ENCODE measurements around the gene RPL19.
A peak's percentile ranks its signal among the peaks of the same experiment; 100 is the strongest.
"Not testable (repeated sequence)": the region's sequence is repeated elsewhere in the genome, so short reads cannot be mapped to it uniquely, and the experiment has no call there.

The RPL19 gene

GRCh38 chr17:39200070-39200879 lies at the start of gene RPL19:
TSS of gene RPL19 (plus strand) at chr17:39200283. CDS start at chr17:39200345, 62 bp downstream.
- peak; percentile 58 to 60 for DNase-seq (ENCODE audit: extremely low read depth in 1 of 2, low read depth in 1 of 2)

GRCh38 chr17:39150795-39151149 lies 49.3 kb upstream of the RPL19 start:
- DNase-seq (ENCODE audit: extremely low read depth in 1 of 2, low read depth in 1 of 2), result no peak

GRCh38 chr17:39151150-39151942 lies 48.7 kb upstream of the RPL19 start, which contains the start of gene PLXDC1:
TSS of gene PLXDC1 (minus strand) at chr17:39151637. CDS start at chr17:39151437, 200 bp downstream.
- no peak for DNase-seq (ENCODE audit: extremely low read depth in 1 of 2, low read depth in 1 of 2)

GRCh38 chr17:39151943-39152818 lies 47.9 kb upstream of the RPL19 start:
- DNase-seq (ENCODE audit: extremely low read depth in 1 of 2, low read depth in 1 of 2), result no peak

- DNase-seq (ENCODE audit: extremely low read depth in 1 of 2, low read depth in 1 of 2), result peak; percentile 74 to 79
Measured at GRCh38 chr17:39153599-39154051, 46.5 kb upstream of the RPL19 start.

- no peak for DNase-seq (ENCODE audit: extremely low read depth in 1 of 2, low read depth in 1 of 2)
Measured at GRCh38 chr17:39155654-39156053, 44.4 kb upstream of the RPL19 start.

GRCh38 chr17:39156491-39156890 lies 43.6 kb upstream of the RPL19 start:
- no peak for DNase-seq (ENCODE audit: extremely low read depth in 1 of 2, low read depth in 1 of 2)

GRCh38 chr17:39158623-39159022 lies 41.5 kb upstream of the RPL19 start:
- DNase-seq (ENCODE audit: extremely low read depth in 1 of 2, low read depth in 1 of 2), result no peak

- DNase-seq (ENCODE audit: extremely low read depth in 1 of 2, low read depth in 1 of 2), result no peak
Measured at GRCh38 chr17:39161962-39162361, 38.1 kb upstream of the RPL19 start.

- peak; percentile 55 to 71 for DNase-seq (ENCODE audit: extremely low read depth in 1 of 2, low read depth in 1 of 2)
Measured at GRCh38 chr17:39164675-39165143, 35.4 kb upstream of the RPL19 start.

GRCh38 chr17:39165178-39165840 lies 34.8 kb upstream of the RPL19 start:
- DNase-seq (ENCODE audit: extremely low read depth in 1 of 2, low read depth in 1 of 2), result no peak

GRCh38 chr17:39165841-39166349 lies 34.2 kb upstream of the RPL19 start, which contains the start of gene ARL5C:
TSS of gene ARL5C (minus strand) at chr17:39166161. CDS start at chr17:39165760, 401 bp downstream.
- no peak for DNase-seq (ENCODE audit: extremely low read depth in 1 of 2, low read depth in 1 of 2)

- DNase-seq (ENCODE audit: extremely low read depth in 1 of 2, low read depth in 1 of 2), result no peak
Measured at GRCh38 chr17:39166437-39167335, 33.4 kb upstream of the RPL19 start.

- no peak for DNase-seq (ENCODE audit: extremely low read depth in 1 of 2, low read depth in 1 of 2)
Measured at GRCh38 chr17:39167476-39167875, 32.6 kb upstream of the RPL19 start.

- not testable (repeated sequence) for DNase-seq (ENCODE audit: extremely low read depth in 1 of 2, low read depth in 1 of 2)
Measured at GRCh38 chr17:39168503-39168902, 31.6 kb upstream of the RPL19 start.

GRCh38 chr17:39169101-39169500 lies 31.0 kb upstream of the RPL19 start:
- DNase-seq (ENCODE audit: extremely low read depth in 1 of 2, low read depth in 1 of 2), result no peak

- no peak for DNase-seq (ENCODE audit: extremely low read depth in 1 of 2, low read depth in 1 of 2)
Measured at GRCh38 chr17:39169518-39169917, 30.6 kb upstream of the RPL19 start.

- DNase-seq (ENCODE audit: extremely low read depth in 1 of 2, low read depth in 1 of 2), result no peak
Measured at GRCh38 chr17:39170109-39170508, 30.0 kb upstream of the RPL19 start.

GRCh38 chr17:39170558-39170957 lies 29.5 kb upstream of the RPL19 start:
- DNase-seq (ENCODE audit: extremely low read depth in 1 of 2, low read depth in 1 of 2), result no peak

Data from stimulated activated CD8-positive, alpha-beta memory T cell treated with anti-CD3 and anti-CD28 coated beads, Interleukin-7, amount 100 ng/mL, for 48 hours (primary cell).